ENCODE measurements around the gene RILPL2. TPM values are rescaled to one million over a fixed set of nuclear protein-coding genes. Genes with fewer than 3 reads are reported as not detected.

Gene RILPL2
- total RNA-seq, 1 experiment from 2014 or later, result 3.6 TPM

GRCh38 chr12:123404581-123404980 is 31.9 kb downstream of the RILPL2 start:
- BruUV-seq (replicated peaks), result no TSS peak
- no peak for DNase-seq
- H4K20me1 ChIP-seq (ENCODE audit: insufficient read depth), result no peaks in the 10 kb centered on the region; the same call in 1 of the 2 replicates
- intact Hi-C loops (cut with micrococcal nuclease; ENCODE audit: unreplicated experiment), result no loop called here
- ChIA-PET POLR2A (ENCODE audit: unreplicated experiment) (no interaction called here), CTCF (no interaction called here)
- H3K36me3 ChIP-seq (ENCODE audit: low read depth), result no peaks in the 10 kb centered on the region
- no peaks in the 10 kb centered on the region for H3K9me3 ChIP-seq (ENCODE audit: insufficient read depth, low read depth)
- TF ChIP-seq, protein P1, sequence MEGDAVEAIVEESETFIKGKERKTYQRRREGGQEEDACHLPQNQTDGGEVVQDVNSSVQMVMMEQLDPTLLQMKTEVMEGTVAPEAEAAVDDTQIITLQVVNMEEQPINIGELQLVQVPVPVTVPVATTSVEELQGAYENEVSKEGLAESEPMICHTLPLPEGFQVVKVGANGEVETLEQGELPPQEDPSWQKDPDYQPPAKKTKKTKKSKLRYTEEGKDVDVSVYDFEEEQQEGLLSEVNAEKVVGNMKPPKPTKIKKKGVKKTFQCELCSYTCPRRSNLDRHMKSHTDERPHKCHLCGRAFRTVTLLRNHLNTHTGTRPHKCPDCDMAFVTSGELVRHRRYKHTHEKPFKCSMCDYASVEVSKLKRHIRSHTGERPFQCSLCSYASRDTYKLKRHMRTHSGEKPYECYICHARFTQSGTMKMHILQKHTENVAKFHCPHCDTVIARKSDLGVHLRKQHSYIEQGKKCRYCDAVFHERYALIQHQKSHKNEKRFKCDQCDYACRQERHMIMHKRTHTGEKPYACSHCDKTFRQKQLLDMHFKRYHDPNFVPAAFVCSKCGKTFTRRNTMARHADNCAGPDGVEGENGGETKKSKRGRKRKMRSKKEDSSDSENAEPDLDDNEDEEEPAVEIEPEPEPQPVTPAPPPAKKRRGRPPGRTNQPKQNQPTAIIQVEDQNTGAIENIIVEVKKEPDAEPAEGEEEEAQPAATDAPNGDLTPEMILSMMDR (conservative IDR thresholded peaks at IDR 0.05), result no peak
- no peak for TF ChIP-seq EZH2 (IDR thresholded peaks at IDR 0.05; ENCODE audit: low read depth)
- H3K9me2 ChIP-seq (ENCODE audit: insufficient read depth), result no peaks in the 10 kb centered on the region
- H3K4me1 ChIP-seq (replicated peaks; ENCODE audit: insufficient read depth), result no peaks in the 10 kb centered on the region
- no peaks in the 10 kb centered on the region for H3K79me2 ChIP-seq (ENCODE audit: low read depth)
- H2AFZ ChIP-seq, result no peak overlapping the region
- no peak overlapping the region for H3K4me2 ChIP-seq
- no peak overlapping the region for H3K4me3 ChIP-seq
- H3F3A ChIP-seq (ENCODE audit: insufficient read depth, low read depth), result no peaks in the 10 kb centered on the region
- H3K27me3 ChIP-seq (ENCODE audit: insufficient read depth, low read depth), result no peaks in the 10 kb centered on the region
- no peak overlapping the region for H3K27ac ChIP-seq

- H3F3A ChIP-seq (ENCODE audit: insufficient read depth, low read depth), result no peaks in the 10 kb centered on the region
- 0 out of 2 replicates have a peak, but pooled peaks cover 4% of the 10 kb centered on the region for H3K79me2 ChIP-seq (ENCODE audit: low read depth)
- H3K9me3 ChIP-seq (ENCODE audit: insufficient read depth, low read depth), result no peaks in the 10 kb centered on the region
- no peaks in the 10 kb centered on the region; the same call in 1 of the 2 replicates for H4K20me1 ChIP-seq (ENCODE audit: insufficient read depth)
- POLR2A ChIA-PET (ENCODE audit: unreplicated experiment), result no interaction called here
- H3K9me2 ChIP-seq (ENCODE audit: insufficient read depth), result no peaks in the 10 kb centered on the region
- H2AFZ ChIP-seq, result no peak overlapping the region
- H3K27me3 ChIP-seq (ENCODE audit: insufficient read depth, low read depth), result no peaks in the 10 kb centered on the region
- CTCF ChIA-PET, result no interaction called here
- no peak for DNase-seq
- TF ChIP-seq EZH2 (IDR thresholded peaks at IDR 0.05; ENCODE audit: low read depth), result no peak
- TF ChIP-seq, protein P1 (conservative IDR thresholded peaks at IDR 0.05), result no peak
- H3K4me3 ChIP-seq, result no peak overlapping the region
- no peak overlapping the region for H3K27ac ChIP-seq
- H3K4me2 ChIP-seq, result no peak overlapping the region
- no TSS peak for BruUV-seq (replicated peaks)
- H3K4me1 ChIP-seq (replicated peaks; ENCODE audit: insufficient read depth), result no peaks in the 10 kb centered on the region
- intact Hi-C loops (cut with micrococcal nuclease; ENCODE audit: unreplicated experiment), result no loop called here
- H3K36me3 ChIP-seq (ENCODE audit: low read depth), result no peaks in the 10 kb centered on the region
These were observed 34.5 kb downstream of the RILPL2 start for GRCh38 chr12:123401753-123402683.

GRCh38 chr12:123399255-123399617 is 37.2 kb downstream of the RILPL2 start:
- peaks cover 10% of the 10 kb centered on the region; the same call in 1 of the 2 replicates for H3K79me2 ChIP-seq (ENCODE audit: low read depth)
- no TSS peak for BruUV-seq (replicated peaks)
- H3K4me2 ChIP-seq, result no peak overlapping the region
- no peaks in the 10 kb centered on the region for H3K4me1 ChIP-seq (replicated peaks; ENCODE audit: insufficient read depth)
- TF ChIP-seq EZH2 (IDR thresholded peaks at IDR 0.05; ENCODE audit: low read depth), result no peak
- TF ChIP-seq, protein P1 (conservative IDR thresholded peaks at IDR 0.05), result no peak
- H4K20me1 ChIP-seq (ENCODE audit: insufficient read depth), result no peaks in the 10 kb centered on the region; the same call in 1 of the 2 replicates
- no peaks in the 10 kb centered on the region for H3K9me2 ChIP-seq (ENCODE audit: insufficient read depth)
- H3K9me3 ChIP-seq (ENCODE audit: insufficient read depth, low read depth), result no peaks in the 10 kb centered on the region
- intact Hi-C loops (cut with micrococcal nuclease; ENCODE audit: unreplicated experiment), result no loop called here
- no peaks in the 10 kb centered on the region for H3K27me3 ChIP-seq (ENCODE audit: insufficient read depth, low read depth)
- H3F3A ChIP-seq (ENCODE audit: insufficient read depth, low read depth), result no peaks in the 10 kb centered on the region
- no peak overlapping the region for H3K27ac ChIP-seq
- H3K36me3 ChIP-seq (ENCODE audit: low read depth), result no peaks in the 10 kb centered on the region
- H2AFZ ChIP-seq, result no peak overlapping the region
- DNase-seq, result no peak
- ChIA-PET POLR2A (ENCODE audit: unreplicated experiment) (no interaction called here), CTCF (no interaction called here)
- no peak overlapping the region for H3K4me3 ChIP-seq
